Natural killer cell (primary cell): ENCODE measurements around the gene NUF2. TPM values are rescaled to one million over a fixed set of nuclear protein-coding genes. Genes with fewer than 3 reads are reported as not detected.
A peak's percentile ranks its signal among the peaks of the same experiment; 100 is the strongest.
"Not testable (repeated sequence)": the region's sequence is repeated elsewhere in the genome, so short reads cannot be mapped to it uniquely, and the experiment has no call there.

Experiments
- ATAC-seq, 3 donors: fragments of 150-1000 bp in 2 of 3; fragments of 200-7000 bp in 1 of 3; cut with Tn5 transposase; 1 replicate in 1 of 3; 2 replicates in 2 of 3; pipeline ENCODE4 v1.10.0; 2021; ENCODE audit warnings: mild to moderate bottlenecking in 2 of 3, moderate library complexity in 2 of 3
- DNase-seq, 2 donors: peaks; one replicate each; pipeline versions ENCODE4 v3.0.0 to v3.0.0-alpha.2; 2013 to 2021; ENCODE audit warnings: mixed read lengths in 1 of 2
- H3K27ac ChIP-seq: one replicate; pipeline ENCODE4 v1.5.1; 2013; ENCODE audit warnings: mild to moderate bottlenecking, low read length
- H3K27me3 ChIP-seq: one replicate; pipeline ENCODE4 v1.6.1; 2013; ENCODE audit warnings: low read length; ENCODE audit not compliant: control insufficient read depth, insufficient read depth
- H3K36me3 ChIP-seq: one replicate; pipeline ENCODE4 v1.6.1; 2013; ENCODE audit warnings: low read length; ENCODE audit not compliant: control insufficient read depth, insufficient read depth
- H3K4me1 ChIP-seq: one replicate; pipeline ENCODE4 v1.6.1; 2013; ENCODE audit warnings: low read length; ENCODE audit not compliant: control insufficient read depth, insufficient read depth
- H3K4me3 ChIP-seq: one replicate; pipeline ENCODE4 v1.5.1; 2013; ENCODE audit warnings: low read length
- H3K9me3 ChIP-seq: one replicate; pipeline ENCODE4 v1.6.1; 2013; ENCODE audit warnings: low read length; ENCODE audit not compliant: control insufficient read depth, insufficient read depth
- H3K27ac Mint-ChIP-seq, 2 donors: one replicate each; pipeline ENCODE4 v1.8.0; 2022; ENCODE audit warnings: mild to moderate bottlenecking in 2 of 2, mixed read lengths in 2 of 2, moderate library complexity in 1 of 2
- H3K27me3 Mint-ChIP-seq, 2 donors: one replicate each; pipeline ENCODE4 v1.8.0; 2022; ENCODE audit warnings: low read depth in 2 of 2, mixed read lengths in 2 of 2
- H3K36me3 Mint-ChIP-seq: one replicate; pipeline ENCODE4 v1.8.0; 2022; ENCODE audit warnings: mixed read lengths
- H3K4me1 Mint-ChIP-seq, 2 donors: one replicate each; pipeline ENCODE4 v1.8.0; 2022; ENCODE audit warnings: mixed read lengths in 2 of 2
- H3K4me3 Mint-ChIP-seq: one replicate; pipeline ENCODE4 v1.8.0; 2022; ENCODE audit warnings: mild to moderate bottlenecking, moderate library complexity, mixed read lengths
- H3K9me3 Mint-ChIP-seq, 2 donors: one replicate each; pipeline ENCODE4 v1.8.0; 2022; ENCODE audit warnings: mixed read lengths in 2 of 2
- CTCF ChIP-seq: fragments of 200-600 bp; IDR thresholded peaks from one replicate; pipeline ENCODE4 v1.8.0; 2022; ENCODE audit warnings: antibody characterized with exemption
- WGBS: methylation state at CpG from one replicate; pipeline ENCODE4 v1.1.7; 2013; ENCODE audit warnings: missing lambda C conversion rate; ENCODE audit not compliant: insufficient coverage; 5-methylcytosine and 5-hydroxymethylcytosine counted together
- intact Hi-C: fragments of 100-400 bp; cut with micrococcal nuclease; formaldehyde crosslinking; loops from one replicate; pipeline ENCODE4 v1.14.2; 2022
- total RNA-seq, 4 donors: library from RNA; stranded (reverse); fragments of 120-200 nt in 1 of 4; gene quantifications; one replicate each; pipeline versions ENCODE4 v1.2.3 to v1.2.4, GENCODE V29; 2013 to 2022

NUF2 gene
- total RNA-seq, 3 donors from 2014 or later (not counting 1 experiment from before 2014, with no cell fraction given) = 2.5 to 5.6 (median 2.7) TPM

GRCh38 chr1:163315773-163316374 is 5.9 kb upstream of the NUF2 start:
- Histone ChIP-seq H3K27me3 (no peaks in the 10 kb centered on the region), H3K4me1 (no peaks in the 10 kb centered on the region), H3K27ac (no peak overlapping the region), H3K36me3 (peaks cover 5% of the 10 kb centered on the region), H3K9me3 (no peaks in the 10 kb centered on the region), H3K4me3 (no peak overlapping the region)
- WGBS = no CpG with 5 or more reads among the region's 6 CpGs
- DNase-seq (peak in 1 of 2 donors; percentile 74), ATAC-seq (no peak)
- Mint-ChIP-seq H3K27ac (no peak overlapping the region), H3K9me3 (no peaks in the 10 kb centered on the region), H3K27me3 (no peaks in the 10 kb centered on the region), H3K4me1 (peaks cover 3% of the 10 kb centered on the region in 2 donors), H3K36me3 (no peaks in the 10 kb centered on the region), H3K4me3 (no peak overlapping the region)
- intact Hi-C loops = loop anchor here (1.0 to 10.0 kb wide), 3 partner anchors 462 to 1261 kb away; no protein-coding TSS in a partner anchor
- TF ChIP-seq CTCF = peak; percentile 81

- H3K9me3 Mint-ChIP-seq = no peaks in the 10 kb centered on the region
- H3K4me1 Mint-ChIP-seq = peaks cover 13% of the 10 kb centered on the region in 2 donors
- H3K36me3 ChIP-seq = peaks cover 5% of the 10 kb centered on the region
- WGBS = 50% methylated on average over 3 of the region's 3 CpGs
- peak overlapping the region; percentile 93 for H3K4me3 Mint-ChIP-seq
- H3K27ac ChIP-seq = peak overlapping the region; percentile 67
- H3K27me3 Mint-ChIP-seq = no peaks in the 10 kb centered on the region
- no peaks in the 10 kb centered on the region for H3K9me3 ChIP-seq
- H3K27me3 ChIP-seq = no peaks in the 10 kb centered on the region
- intact Hi-C loops = no loop called here
- peak overlapping the region; percentile 94 to 95 for H3K27ac Mint-ChIP-seq
- ATAC-seq (no peak), DNase-seq (peak in 1 of 2 donors; percentile 22)
- no peak for TF ChIP-seq CTCF
- peak overlapping the region; percentile 88 for H3K4me3 ChIP-seq
- no peaks in the 10 kb centered on the region for H3K36me3 Mint-ChIP-seq
- peaks cover 4% of the 10 kb centered on the region for H3K4me1 ChIP-seq
These were observed 863 bp upstream of the NUF2 start for GRCh38 chr1:163320891-163321290.

GRCh38 chr1:163323339-163323738 is 1.6 kb downstream of the NUF2 start:
- 93% methylated on average over 3 of the region's 3 CpGs for WGBS
- intact Hi-C loops, H3K27ac ChIP-seq, H3K9me3 ChIP-seq, H3K4me1 ChIP-seq, H3K4me3 ChIP-seq, H3K9me3 Mint-ChIP-seq, H3K4me3 Mint-ChIP-seq, H3K27ac Mint-ChIP-seq, H3K36me3 Mint-ChIP-seq, DNase-seq, H3K36me3 ChIP-seq, H3K27me3 Mint-ChIP-seq, ATAC-seq, H3K27me3 ChIP-seq: not testable (repeated sequence)
- peaks cover 13% of the 10 kb centered on the region in 2 donors for H3K4me1 Mint-ChIP-seq

GRCh38 chr1:163331116-163331515 is 9.4 kb downstream of the NUF2 start:
- no peak overlapping the region for H3K27ac Mint-ChIP-seq
- Histone ChIP-seq H3K9me3 (no peaks in the 10 kb centered on the region), H3K36me3 (peaks cover 3% of the 10 kb centered on the region), H3K27me3 (no peaks in the 10 kb centered on the region), H3K27ac (no peak overlapping the region), H3K4me1 (no peaks in the 10 kb centered on the region), H3K4me3 (no peak overlapping the region)
- WGBS = no CpG with 5 or more reads among the region's 2 CpGs
- H3K4me1 Mint-ChIP-seq = no peaks in the 10 kb centered on the region
- intact Hi-C loops = no loop called here
- H3K27me3 Mint-ChIP-seq = no peaks in the 10 kb centered on the region
- no peak overlapping the region for H3K4me3 Mint-ChIP-seq
- DNase-seq = no peak
- no peak for TF ChIP-seq CTCF
- ATAC-seq = no peak
- H3K36me3 Mint-ChIP-seq = peaks cover 26% of the 10 kb centered on the region
- no peaks in the 10 kb centered on the region for H3K9me3 Mint-ChIP-seq
